ENCODE data around the gene DZIP1L.

Gene DZIP1L

GRCh38 chr3:138068579-138069174, 46.7 kb downstream of the DZIP1L start:
- peak; percentile 47 for DNase-seq (ENCODE audit: low read depth)

GRCh38 chr3:138068046-138068445, 47.4 kb downstream of the DZIP1L start:
- DNase-seq (ENCODE audit: low read depth), result no peak

GRCh38 chr3:138066972-138067371, 48.4 kb downstream of the DZIP1L start:
- DNase-seq (ENCODE audit: low read depth), result no peak

- DNase-seq (ENCODE audit: low read depth), result no peak
These were observed 49.0 kb downstream of the DZIP1L start for GRCh38 chr3:138066383-138066782.

DNA sequence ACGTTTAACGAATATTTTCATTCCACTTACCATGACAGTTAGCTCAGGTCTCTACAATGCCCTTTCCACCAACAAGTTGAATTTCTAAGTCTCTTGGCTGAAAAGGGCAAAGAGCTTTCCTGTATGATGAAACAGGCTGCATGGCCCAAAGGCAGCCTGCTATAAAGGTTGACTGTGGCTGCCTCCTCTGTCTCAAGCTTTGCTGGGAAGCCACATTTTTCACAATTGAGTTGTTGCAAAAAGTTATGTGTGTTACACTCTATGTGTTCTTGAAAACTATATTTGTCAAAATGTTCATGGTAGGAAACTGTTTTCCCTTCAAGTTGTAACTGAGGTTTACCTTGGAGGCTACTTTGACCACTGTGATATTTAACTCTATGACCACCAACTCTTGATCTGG, 49.5 kb downstream of the DZIP1L start:
- DNase-seq (ENCODE audit: low read depth), result no peak

- no peak for DNase-seq (ENCODE audit: low read depth)
These were observed 52.0 kb downstream of the DZIP1L start for GRCh38 chr3:138063416-138063815.

- DNase-seq (ENCODE audit: low read depth), result no peak
These were observed 52.8 kb downstream of the DZIP1L start for GRCh38 chr3:138062626-138063025.

DNA sequence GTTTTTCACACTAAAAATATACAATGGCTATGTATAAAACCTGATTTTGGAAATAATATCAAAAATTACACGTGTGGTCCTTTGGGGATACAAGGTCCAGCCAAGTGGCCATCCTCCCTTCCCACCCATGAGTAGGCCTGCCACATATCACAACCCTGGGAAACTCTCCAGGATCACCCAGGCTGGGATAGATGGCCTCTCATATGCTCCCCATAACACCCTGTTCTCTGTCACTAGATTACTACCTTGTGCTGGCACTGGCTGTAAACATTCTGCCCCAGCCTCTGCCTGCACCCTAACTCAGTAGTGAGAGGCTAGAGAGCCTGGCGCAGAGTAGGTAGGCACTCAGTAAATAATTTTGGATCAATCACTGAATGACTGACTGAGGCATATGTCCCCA, 53.4 kb downstream of the DZIP1L start:
- no peak for DNase-seq (ENCODE audit: low read depth)

GRCh38 chr3:138060792-138061191, 54.6 kb downstream of the DZIP1L start:
- DNase-seq (ENCODE audit: low read depth), result no peak

DNA sequence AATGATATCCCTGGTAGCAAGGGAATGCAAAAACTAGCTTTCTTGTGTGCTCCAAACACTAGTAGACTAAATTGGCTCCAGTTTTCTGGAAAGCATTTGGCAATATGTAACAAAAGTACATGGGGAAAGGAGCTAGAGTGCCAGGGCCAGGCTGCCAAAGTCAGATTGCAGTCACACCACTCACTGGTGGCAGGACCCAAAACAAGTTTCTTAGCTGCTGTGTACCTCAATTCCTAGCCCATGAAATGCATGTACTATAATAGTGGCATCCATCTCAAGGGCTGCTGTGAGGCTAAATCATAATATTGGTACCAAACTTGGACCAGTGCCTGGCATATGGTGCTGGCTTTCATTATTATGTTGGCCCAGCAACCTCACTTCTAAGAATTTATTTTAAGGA, 56.1 kb downstream of the DZIP1L start:
- DNase-seq (ENCODE audit: low read depth), result no peak

DNA sequence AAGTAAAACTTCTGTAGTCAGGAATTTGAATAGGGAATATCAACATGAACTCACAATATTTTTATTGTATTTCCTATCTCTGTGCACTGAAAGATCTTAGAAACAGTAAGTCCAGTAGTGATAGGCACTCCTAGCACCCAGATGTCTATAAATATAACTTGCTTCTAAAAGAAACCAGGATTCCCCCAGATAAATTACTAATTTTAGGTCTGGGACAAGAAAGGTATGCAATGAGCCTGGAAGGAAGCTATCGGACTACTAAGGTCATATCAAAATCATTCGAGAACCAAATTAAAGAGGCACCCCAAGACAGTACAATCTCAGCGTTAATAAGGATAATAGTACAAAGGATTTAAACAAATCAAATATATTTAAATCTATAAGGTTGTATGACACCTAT, 58.0 kb downstream of the DZIP1L start:
- DNase-seq (ENCODE audit: low read depth), result no peak

DNA sequence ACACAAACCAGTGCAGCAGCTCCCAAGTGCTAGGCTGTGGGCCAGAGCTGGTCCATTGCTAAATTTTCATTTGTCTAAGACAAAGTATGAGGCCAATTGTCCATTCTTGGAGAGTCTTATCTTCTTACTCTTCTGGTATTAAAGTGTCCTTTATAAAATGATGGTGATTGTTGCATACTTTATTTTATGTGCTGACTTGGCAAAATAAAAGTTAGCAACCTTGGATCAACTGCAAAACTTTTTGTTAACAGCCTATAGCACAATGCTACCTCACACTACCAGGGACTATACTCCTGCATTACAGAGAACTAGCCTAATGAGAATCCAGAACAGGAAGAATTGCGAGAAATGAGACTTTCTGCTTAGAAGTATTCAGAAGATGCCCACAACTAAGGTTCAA, 61.4 kb downstream of the DZIP1L start:
- DNase-seq (ENCODE audit: low read depth), result no peak

DNA sequence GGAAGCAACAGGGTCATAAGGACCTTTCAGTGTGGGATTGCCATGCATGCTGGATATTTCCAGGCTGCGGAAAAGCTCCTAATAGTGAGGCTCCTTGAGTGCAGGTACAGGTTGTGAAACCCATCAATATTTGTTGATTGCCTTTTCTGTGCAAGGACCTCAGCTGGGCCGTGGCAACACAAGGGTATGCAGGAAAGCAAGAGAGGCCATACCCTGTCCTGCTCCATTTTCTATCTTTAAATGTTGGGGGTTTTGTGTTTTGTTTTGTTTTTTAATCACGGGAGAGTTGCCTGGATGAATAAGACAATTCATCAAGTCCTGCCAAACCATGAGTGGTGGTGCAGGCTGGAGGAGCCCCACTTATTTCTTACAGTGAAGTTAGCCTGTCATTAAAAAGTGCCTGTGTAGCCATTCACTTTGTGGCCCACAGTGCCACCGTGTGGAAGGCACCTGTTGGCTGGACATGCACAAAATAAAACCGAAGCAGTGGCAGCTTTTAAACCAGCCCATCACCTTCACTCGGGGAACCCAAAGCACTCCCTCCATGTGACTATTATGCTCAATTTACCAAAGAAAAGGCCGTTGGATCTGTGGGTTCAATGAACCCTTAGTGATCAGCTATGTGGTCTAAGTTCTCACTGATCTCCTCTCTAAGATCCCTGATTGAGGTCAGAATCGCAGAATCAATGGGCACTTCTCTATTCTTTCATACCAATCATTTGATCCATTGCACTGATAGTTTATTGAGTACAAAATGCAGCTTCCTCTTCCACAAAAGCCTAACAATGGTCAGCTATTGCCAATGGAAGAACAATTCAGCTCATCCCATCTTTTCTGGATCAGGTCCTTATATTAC, 63.2 kb downstream of the DZIP1L start:
- DNase-seq (ENCODE audit: low read depth), result no peak

DNA sequence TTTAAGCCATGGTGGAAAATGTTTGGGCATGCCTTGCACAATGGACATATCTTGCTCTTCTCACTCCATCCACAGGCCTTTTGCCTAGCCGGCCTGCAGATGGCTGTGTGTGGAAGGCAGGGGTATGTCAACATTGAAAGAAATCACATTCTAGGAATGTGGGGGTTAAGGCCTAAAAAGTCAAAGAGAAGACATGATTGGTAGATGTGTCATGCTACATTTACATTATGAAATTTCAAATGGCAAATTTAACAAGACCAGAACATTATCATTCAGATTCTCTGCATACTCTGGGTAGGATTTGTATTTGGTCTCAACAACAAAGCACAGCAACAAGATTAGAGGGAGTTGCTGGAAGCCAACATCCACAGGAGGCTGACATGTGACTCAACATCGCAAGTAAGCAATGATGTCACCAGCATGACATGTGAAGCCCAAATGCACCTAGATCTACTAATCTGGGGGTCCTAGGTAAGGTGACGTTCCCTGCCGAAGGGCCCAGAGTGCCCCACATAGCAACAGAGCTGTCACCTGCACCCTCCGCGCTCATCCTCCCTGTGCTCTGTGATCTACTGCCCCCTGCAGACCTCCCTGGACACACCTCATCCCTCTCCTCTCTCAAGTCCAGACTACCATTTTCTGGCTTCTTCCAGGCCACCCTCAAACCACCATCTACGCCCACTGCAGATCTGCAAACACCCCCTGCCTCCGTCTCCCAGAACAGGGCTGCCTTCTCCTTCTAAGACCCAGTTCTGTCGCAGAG, 66.1 kb downstream of the DZIP1L start:
- DNase-seq (ENCODE audit: low read depth), result no peak

DNA sequence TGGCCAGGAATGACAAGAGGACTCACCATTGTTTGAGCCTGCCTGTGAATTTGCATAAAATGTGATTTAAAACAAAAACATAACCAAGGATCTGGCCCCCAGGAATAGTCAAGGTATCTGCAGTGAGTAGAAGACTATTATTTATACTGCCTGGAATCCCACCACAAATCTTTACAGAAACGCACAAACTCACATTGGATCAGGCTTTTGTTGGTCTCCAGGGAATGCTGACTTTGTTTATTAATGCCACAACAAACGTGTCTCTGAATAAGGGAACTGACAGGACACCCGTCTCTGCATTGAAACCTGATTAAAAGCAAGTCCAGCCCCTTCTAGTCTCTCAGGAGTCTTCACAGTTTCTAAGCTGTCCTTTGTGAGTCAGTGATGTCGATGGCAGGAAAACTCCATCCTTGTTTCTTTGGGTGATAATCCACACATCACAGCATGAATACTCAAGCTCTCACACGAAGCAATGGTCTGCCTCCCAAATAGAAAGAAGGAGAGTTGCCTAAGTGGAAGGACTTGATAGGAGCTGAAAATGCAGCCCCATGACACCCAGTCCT, 67.7 kb downstream of the DZIP1L start:
- no peak for DNase-seq (ENCODE audit: low read depth)

DNA sequence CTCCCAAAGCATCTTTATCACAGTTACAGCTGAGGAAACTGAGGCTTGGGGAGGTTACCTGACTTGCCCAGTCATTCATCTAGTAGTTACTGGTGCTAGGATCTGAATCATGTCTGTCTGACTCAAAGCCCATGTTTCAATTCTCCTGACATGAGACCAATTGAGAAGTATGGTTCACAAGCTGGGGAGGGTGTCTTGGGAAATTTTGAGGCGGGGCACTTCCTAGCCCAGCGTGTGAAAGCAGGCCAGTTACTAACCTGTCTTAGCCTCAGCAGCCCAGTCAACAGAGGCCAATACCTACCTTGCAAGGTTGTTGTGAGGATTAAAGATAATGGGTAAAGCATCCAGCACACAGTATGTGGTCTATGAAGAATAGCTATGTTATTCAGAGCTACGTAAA, 68.5 kb downstream of the DZIP1L start:
- DNase-seq (ENCODE audit: low read depth), result no peak

DNA sequence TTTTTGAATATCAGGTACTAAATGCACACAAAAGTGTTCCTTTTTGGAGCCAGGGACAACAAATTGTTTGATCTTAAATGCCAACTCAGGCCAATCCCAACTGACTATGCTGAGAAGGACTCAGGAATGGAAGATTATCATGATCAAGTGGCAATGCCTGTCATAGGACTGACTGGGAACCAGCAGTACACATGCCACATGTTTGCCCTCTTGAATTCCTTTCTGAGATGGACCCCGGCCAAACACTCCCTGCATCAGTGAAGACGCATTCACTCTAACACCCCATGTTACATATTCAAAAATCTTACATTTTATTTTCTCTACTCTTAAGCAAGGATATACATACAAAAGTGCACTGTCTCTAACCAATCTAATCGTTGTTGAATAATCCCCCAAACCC, 69.3 kb downstream of the DZIP1L start:
- no peak for DNase-seq (ENCODE audit: low read depth)

GRCh38 chr3:138043266-138044029, 72.0 kb downstream of the DZIP1L start:
- DNase-seq (ENCODE audit: low read depth), result no peak

GRCh38 chr3:138042043-138042442, 73.4 kb downstream of the DZIP1L start:
- no peak for DNase-seq (ENCODE audit: low read depth)

DNA sequence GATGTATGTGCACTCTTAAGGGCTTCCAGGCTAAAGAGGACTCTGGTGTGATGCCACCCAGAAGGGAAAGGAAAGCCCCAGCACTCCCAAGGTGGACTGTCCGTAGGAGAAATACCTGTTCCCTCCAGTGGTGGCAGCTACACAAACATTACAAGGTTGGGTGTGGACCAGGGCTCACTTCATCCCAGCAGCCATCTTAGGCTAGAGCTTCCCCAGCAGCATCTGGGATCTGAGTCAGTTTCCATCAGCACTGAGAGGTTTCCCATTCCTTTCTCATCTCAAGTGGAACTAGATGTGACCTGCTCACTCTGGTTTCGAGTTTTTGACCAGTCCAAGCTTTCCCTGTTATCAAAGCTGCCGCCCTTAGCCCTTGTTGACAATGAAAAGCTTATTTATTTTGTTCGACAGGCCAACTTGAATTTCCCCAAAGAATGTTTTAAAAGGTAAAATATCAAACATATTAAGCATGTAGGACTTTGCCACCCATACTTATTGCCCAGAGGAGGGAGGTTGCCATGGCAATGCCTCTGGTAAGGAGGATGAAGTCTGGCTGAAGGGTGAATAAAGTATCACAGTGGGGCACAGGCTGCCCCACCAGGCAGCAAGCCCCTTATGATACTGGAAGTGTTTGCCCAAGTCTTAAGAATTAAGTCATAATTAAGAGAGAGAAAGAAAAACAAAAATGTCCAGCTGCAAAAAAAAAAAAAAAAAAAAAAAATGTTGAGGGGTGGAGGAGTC, 76.5 kb downstream of the DZIP1L start:
- no peak for DNase-seq (ENCODE audit: low read depth)

DNA sequence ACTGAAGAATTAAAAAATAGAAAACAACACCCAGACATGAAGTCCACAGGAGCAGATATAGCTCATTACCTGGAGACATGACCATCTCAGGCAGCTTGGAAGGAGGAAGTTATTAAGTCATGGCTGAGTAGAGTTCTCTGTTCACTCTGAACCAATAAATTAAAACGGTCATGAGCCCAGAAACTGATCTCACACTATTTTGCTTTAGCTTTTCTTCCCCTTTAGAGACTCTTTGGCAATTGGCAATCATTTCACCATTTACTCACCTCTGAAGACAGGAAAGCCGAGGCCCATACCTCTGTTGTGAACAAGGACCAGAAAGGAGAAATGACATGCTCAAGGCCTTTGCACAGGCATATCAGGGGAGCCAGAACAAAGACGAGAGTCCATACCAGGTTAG, 78.8 kb downstream of the DZIP1L start:
- no peak for DNase-seq (ENCODE audit: low read depth)

Measured in stimulated activated CD8-positive, alpha-beta memory T cell treated with anti-CD3 and anti-CD28 coated beads, Interleukin-12 subunit alpha, Interleukin-12 subunit beta, amount 100 ng/mL, for 1 hour (primary cell).